ENCODE measurements around the gene UNC93B1. TPM values are rescaled to one million over a fixed set of nuclear protein-coding genes. Genes with fewer than 3 reads are reported as not detected.

Gene UNC93B1
- total and polyA plus RNA-seq, 7 donors = 1.9 to 5.9 (median 4.5) TPM

- Histone ChIP-seq H3K4me1 (peaks cover 18% of the 10 kb centered on the region), H3K27me3 (ENCODE audit: insufficient read depth in 3 of 3, low read length in 2 of 3) (no peaks in the 10 kb centered on the region), H3K9me3 (no peaks in the 10 kb centered on the region), H3K27ac (peak overlapping the region; percentile 77), H3K36me3 (ENCODE audit: insufficient read depth in 1 of 2, low read depth in 1 of 2) (peaks cover 0 to 18% of the 10 kb centered on the region in 2 donors), H3K4me3 (peak overlapping the region; percentile 75)
- ATAC-seq (peak in 1 of 4 donors; percentile 8), DNase-seq (peak; percentile 69 to 77)
- intact Hi-C loops (cut with DNase I) = no loop called here
- no peak for TF ChIP-seq CTCF (IDR thresholded peaks at IDR 0.05)
- 41 to 49% (median 47%) methylated on average over 20 to 22 of the region's 22 CpGs for WGBS, 3 donors
Measured at GRCh38 chr11:68040101-68040956, 36.4 kb upstream of the UNC93B1 start.

GRCh38 chr11:68039526-68040086 lies 35.7 kb upstream of the UNC93B1 start:
- intact Hi-C loops (cut with DNase I) = no loop called here
- WGBS, 3 donors = 44 to 53% (median 51%) methylated on average over 9 to 10 of the region's 10 CpGs
- ATAC-seq (no peak), DNase-seq (peak; percentile 24 to 59)
- Histone ChIP-seq H3K4me3 (peak overlapping the region; percentile 75), H3K4me1 (peaks cover 18% of the 10 kb centered on the region), H3K27ac (peak overlapping the region; percentile 77), H3K9me3 (no peaks in the 10 kb centered on the region), H3K27me3 (ENCODE audit: insufficient read depth in 3 of 3, low read length in 2 of 3) (no peaks in the 10 kb centered on the region), H3K36me3 (ENCODE audit: insufficient read depth in 1 of 2, low read depth in 1 of 2) (peaks cover 0 to 18% of the 10 kb centered on the region in 2 donors)
- no peak for TF ChIP-seq CTCF (IDR thresholded peaks at IDR 0.05)

- WGBS, 3 donors = 8 to 12% (median 10%) methylated on average over 40 to 51 of the region's 51 CpGs
- peaks cover 18% of the 10 kb centered on the region for H3K4me1 ChIP-seq
- H3K9me3 ChIP-seq = no peaks in the 10 kb centered on the region
Measured at GRCh38 chr11:68038718-68039525, 35.0 kb upstream of the UNC93B1 start, which contains the start of gene TCIRG1. TSS of gene TCIRG1 (plus strand) at chr11:68039025. CDS start at chr11:68041272, 2,247 bp downstream.

More at GRCh38 chr11:68038718-68039525, 35.0 kb upstream of the UNC93B1 start, which contains the start of gene TCIRG1:
- ATAC-seq (peak; percentile 72 to 82 (median 78)), DNase-seq (peak; percentile 90)
- H3K36me3 ChIP-seq (ENCODE audit: insufficient read depth in 1 of 2, low read depth in 1 of 2) = peaks cover 0 to 25% of the 10 kb centered on the region in 2 donors
- H3K27me3 ChIP-seq (ENCODE audit: insufficient read depth in 3 of 3, low read length in 2 of 3) = no peaks in the 10 kb centered on the region
- no peak for TF ChIP-seq CTCF (IDR thresholded peaks at IDR 0.05)
- peak within 1 kb of the TSS; percentile 77 for H3K27ac ChIP-seq
- intact Hi-C loops (cut with DNase I) = no loop called here
- H3K4me3 ChIP-seq = peak within 1 kb of the TSS; percentile 75

Measured in psoas muscle (tissue), 8 donors.